PC-3 (cell line): Measurements from ENCODE around the gene BCL2L13. TPM values are rescaled to one million over a fixed set of nuclear protein-coding genes. Genes with fewer than 3 reads are reported as not detected.

Experiments used
- ATAC-seq: fragments of 200-7000 bp; cut with Tn5 transposase; 2 replicates; pipeline ENCODE4 v1.9.1; 2020; ENCODE audit warnings: mild to moderate bottlenecking, moderate library complexity
- BruUV-seq: library from RNA; stranded (reverse); fragments of 400-500 nt; replicated peaks from 2 replicates; lab custom pipeline; 2021; lab: Mats Ljungman, UMichigan
- CTCF ChIA-PET: fragments of 300-600 bp; sonication (Branson Sonifier 250); formaldehyde crosslinking; loops from one replicate; lab custom pipeline; 2022; ENCODE audit warnings: antibody characterized with exemption; lab: Charles Lee
- POLR2A ChIA-PET: fragments of 300-600 bp; sonication (Branson Sonifier 250); formaldehyde crosslinking; loops from one replicate; lab custom pipeline; 2022; ENCODE audit warnings: antibody characterized with exemption; ENCODE audit not compliant: unreplicated experiment; lab: Charles Lee
- DNase-seq: peaks from one replicate; pipeline ENCODE4 v3.0.0-alpha.2; 2015
- H2AFZ ChIP-seq: fragments of 300-600 bp; sonication (generic); 2 replicates; pipeline ENCODE4 v1.6.0; 2016; ENCODE audit warnings: antibody characterized with exemption, low read length
- H3F3A ChIP-seq: fragments of 300-600 bp; sonication (generic); one replicate; pipeline ENCODE4 v1.6.0; 2017; ENCODE audit warnings: antibody characterized with exemption, low read length, control low read depth, mild to moderate bottlenecking; ENCODE audit not compliant: unreplicated experiment
- H3K27ac ChIP-seq: fragments of 300-600 bp; sonication (generic); 2 replicates; pipeline ENCODE4 v1.5.1; 2016; ENCODE audit warnings: mild to moderate bottlenecking, low read length
- H3K27me3 ChIP-seq: fragments of 300-600 bp; sonication (generic); 2 replicates; pipeline ENCODE4 v1.6.1; 2016; ENCODE audit warnings: low read length, mixed read lengths
- H3K36me3 ChIP-seq: fragments of 300-600 bp; sonication (generic); 2 replicates; pipeline ENCODE4 v1.6.1; 2016; ENCODE audit warnings: low read depth, mixed run types, low read length, mixed read lengths
- H3K4me1 ChIP-seq: fragments of 300-600 bp; sonication (generic); 2 replicates; pipeline ENCODE4 v1.5.1; 2016; ENCODE audit warnings: low read length; ENCODE audit not compliant: insufficient read depth
- H3K4me2 ChIP-seq: fragments of 300-600 bp; sonication (generic); 2 replicates; pipeline ENCODE4 v1.6.0; 2016; ENCODE audit warnings: low read length
- H3K4me3 ChIP-seq: fragments of 300-600 bp; sonication (generic); 2 replicates; pipeline ENCODE4 v1.5.1; 2016; ENCODE audit warnings: mild to moderate bottlenecking, low read length, mixed read lengths
- H3K79me2 ChIP-seq: fragments of 300-600 bp; sonication (generic); 2 replicates; pipeline ENCODE4 v1.6.1; 2017; ENCODE audit warnings: low read length, mixed read lengths
- H3K9ac ChIP-seq: fragments of 300-600 bp; sonication (generic); 2 replicates; pipeline ENCODE4 v1.6.0; 2016; ENCODE audit warnings: mild to moderate bottlenecking, low read length
- H3K9me2 ChIP-seq: fragments of 300-600 bp; sonication (generic); replicated peaks from 2 replicates; pipeline ENCODE4 v1.6.1; 2016; ENCODE audit warnings: mixed run types, low read length, mixed read lengths
- H3K9me3 ChIP-seq: fragments of 300-600 bp; sonication (generic); 2 replicates; pipeline ENCODE4 v1.6.1; 2016; ENCODE audit warnings: low read length, mixed read lengths
- H4K20me1 ChIP-seq: fragments of 300-600 bp; sonication (generic); 2 replicates; pipeline ENCODE4 v1.6.1; 2016; ENCODE audit warnings: low read length, mixed read lengths
- CTCF ChIP-seq: fragments of 300-600 bp; sonication (generic); conservative IDR thresholded peaks from 2 replicates; pipeline ENCODE4 v1.5.1; 2017; ENCODE audit warnings: antibody characterized with exemption, low read depth, mild to moderate bottlenecking, low read length
- EZH2 ChIP-seq: fragments of 300-600 bp; sonication (generic); IDR thresholded peaks from one replicate; pipeline ENCODE4 v1.6.1; 2017; ENCODE audit warnings: antibody characterized with exemption, mild to moderate bottlenecking, low read length; ENCODE audit not compliant: unreplicated experiment
- EZH2phosphoT487 ChIP-seq: fragments of 300-600 bp; sonication (generic); IDR thresholded peaks from 2 replicates; pipeline ENCODE4 v1.6.1; 2018; ENCODE audit warnings: mild to moderate bottlenecking, antibody characterized with exemption, low read length, borderline replicate concordance
- intact Hi-C: fragments of 100-400 bp; cut with micrococcal nuclease; formaldehyde crosslinking; loops from 2 replicates; pipeline ENCODE4 v1.9.0; 2023
- total RNA-seq: library from RNA; depleted of rRNA; stranded (reverse); fragments of >200 nt; gene quantifications from 2 replicates; pipeline ENCODE4 v1.2.3, GENCODE V29; 2014

BCL2L13 gene
- total RNA-seq, 1 experiment from 2014 or later, result 31.3 TPM

- no peaks in the 10 kb centered on the region for H3K9me3 ChIP-seq
- intact Hi-C loops, result no loop called here
- CTCF ChIA-PET, result no interaction called here
Observed at GRCh38 chr22:17751596-17751995, 113.0 kb downstream of the BCL2L13 start.

GRCh38 chr22:17753401-17753989 is 114.9 kb downstream of the BCL2L13 start:
- no peak overlapping the region for H3K9ac ChIP-seq
- no peak overlapping the region for H3K4me3 ChIP-seq
- no peaks in the 10 kb centered on the region for H4K20me1 ChIP-seq
- BruUV-seq, result no TSS peak
- CTCF ChIA-PET, result no interaction called here
- ATAC-seq (peak; percentile 68), DNase-seq (peak; percentile 48)
- no peak overlapping the region for H2AFZ ChIP-seq
- H3F3A ChIP-seq, result no peaks in the 10 kb centered on the region
- H3K27me3 ChIP-seq, result no peaks in the 10 kb centered on the region
- H3K36me3 ChIP-seq, result no peaks in the 10 kb centered on the region
- peaks cover 9% of the 10 kb centered on the region; the same call in 1 of the 2 replicates for H3K4me1 ChIP-seq
- intact Hi-C loops, result no loop called here
- H3K4me2 ChIP-seq, result peak overlapping the region; percentile 22; the same call in 1 of the 2 replicates
- H3K79me2 ChIP-seq, result no peaks in the 10 kb centered on the region
- H3K9me2 ChIP-seq, result no peaks in the 10 kb centered on the region
- POLR2A ChIA-PET, result no interaction called here
- no peaks in the 10 kb centered on the region for H3K9me3 ChIP-seq
- peak overlapping the region; percentile 30; the same call in 1 of the 2 replicates for H3K27ac ChIP-seq
- TF ChIP-seq EZH2 (no peak), EZH2phosphoT487 (no peak), CTCF (no peak)

More at GRCh38 chr22:17751596-17751995, 113.0 kb downstream of the BCL2L13 start:
- Histone ChIP-seq H3K4me2 (no peak overlapping the region), H4K20me1 (no peaks in the 10 kb centered on the region), H3K9ac (no peak overlapping the region), H3K9me2 (no peaks in the 10 kb centered on the region), H3K79me2 (no peaks in the 10 kb centered on the region), H3K27ac (no peak overlapping the region), H2AFZ (no peak overlapping the region), H3K36me3 (no peaks in the 10 kb centered on the region), H3K27me3 (no peaks in the 10 kb centered on the region), H3F3A (no peaks in the 10 kb centered on the region), H3K4me3 (no peak overlapping the region), H3K4me1 (peaks cover 9% of the 10 kb centered on the region; the same call in 1 of the 2 replicates)
- no peak for ATAC-seq
- TF ChIP-seq CTCF (no peak), EZH2 (no peak), EZH2phosphoT487 (no peak)
- no TSS peak for BruUV-seq
- POLR2A ChIA-PET, result no interaction called here
- DNase-seq, result no peak
